SW 1271 (cell line): ENCODE measurements around the gene RNF149.
"Not testable (repeated sequence)": the region's sequence is repeated elsewhere in the genome, so short reads cannot be mapped to it uniquely, and the experiment has no call there.

ENCODE experiments used
- DNase-seq, 2 experiments: peaks; one replicate each; lab custom pipeline; 2025; lab: John Stamatoyannopoulos, UW

Gene RNF149

GRCh38 chr2:101331202-101331601 is 22.7 kb upstream of the RNF149 start:
- DNase-seq, result no peak

- DNase-seq, result no peak
Observed at GRCh38 chr2:101330253-101330933, 21.9 kb upstream of the RNF149 start.

GRCh38 chr2:101329026-101329425 is 20.5 kb upstream of the RNF149 start:
- no peak for DNase-seq

GRCh38 chr2:101328474-101329007 is 20.0 kb upstream of the RNF149 start:
- no peak for DNase-seq

- no peak for DNase-seq
Observed at GRCh38 chr2:101327863-101328394, 19.4 kb upstream of the RNF149 start.

- DNase-seq, result no peak
Observed at GRCh38 chr2:101325425-101325824, 16.9 kb upstream of the RNF149 start.

GRCh38 chr2:101316568-101316967 is 8.1 kb upstream of the RNF149 start:
- DNase-seq, result not testable (repeated sequence)

- DNase-seq, result no peak
Observed at GRCh38 chr2:101311696-101312017, 3.2 kb upstream of the RNF149 start.

- no peak for DNase-seq
Observed at GRCh38 chr2:101310834-101311695, 2.6 kb upstream of the RNF149 start.

GRCh38 chr2:101310090-101310833 is 1.8 kb upstream of the RNF149 start:
- DNase-seq, result no peak

- DNase-seq, result no peak
Observed at GRCh38 chr2:101307950-101308431, 510 bp downstream of the RNF149 start.

GRCh38 chr2:101307503-101307902 is 998 bp downstream of the RNF149 start:
- no peak for DNase-seq

- DNase-seq, result no peak
Observed at GRCh38 chr2:101306410-101306809, 2.1 kb downstream of the RNF149 start.

- DNase-seq, result no peak
Observed at GRCh38 chr2:101305492-101306078, 2.9 kb downstream of the RNF149 start.

- DNase-seq, result no peak
Observed at GRCh38 chr2:101305035-101305434, 3.5 kb downstream of the RNF149 start.

GRCh38 chr2:101303688-101304087 is 4.8 kb downstream of the RNF149 start:
- no peak for DNase-seq

GRCh38 chr2:101302016-101302415 is 6.5 kb downstream of the RNF149 start:
- DNase-seq, result no peak

- DNase-seq, result no peak
Observed at GRCh38 chr2:101300836-101301235, 7.7 kb downstream of the RNF149 start.

- DNase-seq, result no peak
Observed at GRCh38 chr2:101300164-101300563, 8.3 kb downstream of the RNF149 start.

- no peak for DNase-seq
Observed at GRCh38 chr2:101299604-101300003, 8.9 kb downstream of the RNF149 start.

GRCh38 chr2:101297383-101297782 is 11.1 kb downstream of the RNF149 start:
- DNase-seq, result no peak

- no peak for DNase-seq
Observed at GRCh38 chr2:101296371-101296770, 12.1 kb downstream of the RNF149 start.
